K562 (cell line): ENCODE results near the gene SAMD3. TPM values are rescaled to one million over a fixed set of nuclear protein-coding genes. Genes with fewer than 3 reads are reported as not detected.

Source experiments
- ATAC-seq: fragments of 200-7000 bp; cut with Tn5 transposase; 3 replicates; pipeline ENCODE4 v1.9.1; 2020; ENCODE audit warnings: moderate library complexity
- BruUV-seq: library from RNA; stranded (reverse); fragments of 400-500 nt; replicated peaks from 2 replicates; lab custom pipeline; 2021; lab: Mats Ljungman, UMichigan
- CTCF ChIA-PET: fragments of 300-600 bp; formaldehyde crosslinking; extraction: SDS; loops from one replicate; lab custom pipeline; 2021; ENCODE audit warnings: low intra/inter-chr PET ratio; lab: Yijun Ruan, JAX
- POLR2A ChIA-PET: fragments of 300-600, 350-650 bp; sonication (Branson Sonifier 250); formaldehyde crosslinking; extraction: SDS; loops from one replicate; lab custom pipeline; 2021; ENCODE audit warnings: antibody characterized with exemption, inconsistent platforms; lab: Yijun Ruan, JAX
- DNase-seq, 4 experiments: peaks; one replicate each; pipeline versions ENCODE4 v3.0.0 to v3.0.0-alpha.2; 2011 to 2018; ENCODE audit warnings: low spot score in 3 of 4, mixed read lengths in 3 of 4; ENCODE audit errors: extremely low read depth in 1 of 4
- FAIRE-seq: peaks from 2 replicates; lab custom pipeline; 2011; peaks lifted over from hg19 to GRCh38; lab: Jason Lieb, UNC
- H2AFZ ChIP-seq: 2 replicates; pipeline ENCODE4 v1.6.0; 2011; ENCODE audit warnings: low read depth, low read length, control low read depth, inconsistent platforms
- H3K27ac ChIP-seq: fragments of 200-600 bp; 3 replicates; pipeline ENCODE4 v1.8.0; 2011; ENCODE audit warnings: low read depth, mild to moderate bottlenecking, control low read depth, inconsistent platforms, low read length, moderate library complexity, mixed read lengths; ENCODE audit errors: extremely low read depth
- H3K27me3 ChIP-seq, 2 experiments: fragments of 300-600 bp in 1 of 2; 2 replicates in 1 of 2; 3 replicates in 1 of 2; pipeline versions ENCODE4 v1.6.0 to v1.8.0; 2011; ENCODE audit warnings: inconsistent platforms in 2 of 2, low read length in 2 of 2, mild to moderate bottlenecking in 1 of 2, mixed read lengths in 1 of 2, moderate library complexity in 1 of 2; ENCODE audit not compliant: control insufficient read depth in 2 of 2, insufficient read depth in 2 of 2
- H3K36me3 ChIP-seq: fragments of 300-600 bp; 3 replicates; pipeline ENCODE4 v1.8.0; 2011; ENCODE audit warnings: mild to moderate bottlenecking, low read length, inconsistent platforms; ENCODE audit not compliant: control insufficient read depth, insufficient read depth
- H3K4me1 ChIP-seq, 2 experiments: fragments of 200-600 bp in 1 of 2; replicated peaks in 1 of 2; 2 replicates in 1 of 2; 3 replicates in 1 of 2; pipeline versions ENCODE4 v1.5.1 to v1.8.0; 2011; ENCODE audit warnings: inconsistent platforms in 2 of 2, low read length in 2 of 2, mild to moderate bottlenecking in 1 of 2, mixed read lengths in 1 of 2, moderate library complexity in 1 of 2; ENCODE audit not compliant: control insufficient read depth in 2 of 2, insufficient read depth in 2 of 2
- H3K4me2 ChIP-seq: 2 replicates; pipeline ENCODE4 v1.6.1; 2011; ENCODE audit warnings: low read length, control low read depth, inconsistent platforms, mixed read lengths; ENCODE audit not compliant: insufficient read depth
- H3K4me3 ChIP-seq: fragments of 200-600 bp; sonication (generic), shearing (Covaris generic); 2 replicates; pipeline ENCODE4 v1.5.1; 2016; ENCODE audit warnings: control low read depth, inconsistent platforms
- H3K79me2 ChIP-seq: fragments of 200-600 bp; 3 replicates; pipeline ENCODE4 v1.8.0; 2011; ENCODE audit warnings: low read length, inconsistent platforms; ENCODE audit not compliant: control insufficient read depth, insufficient read depth
- H3K9ac ChIP-seq, 2 experiments: 2 replicates each; pipeline versions ENCODE4 v1.6.0 to v1.6.1; 2011; ENCODE audit warnings: low read depth in 2 of 2, low read length in 2 of 2, control low read depth in 1 of 2, inconsistent platforms in 1 of 2, mild to moderate bottlenecking in 1 of 2, mixed read lengths in 1 of 2; ENCODE audit not compliant: insufficient read depth in 1 of 2
- H3K9me1 ChIP-seq: one replicate; pipeline ENCODE4 v1.6.0; 2011; ENCODE audit warnings: inconsistent platforms, mild to moderate bottlenecking, low read length, moderate library complexity; ENCODE audit not compliant: control insufficient read depth, insufficient read depth
- H3K9me3 ChIP-seq: replicated peaks from 2 replicates; pipeline ENCODE4 v1.5.1; 2011; ENCODE audit warnings: low read depth, low read length, inconsistent platforms; ENCODE audit not compliant: control insufficient read depth, insufficient read depth
- H4K20me1 ChIP-seq: replicated peaks from 2 replicates; pipeline ENCODE4 v1.6.1; 2011; ENCODE audit warnings: low read length, inconsistent platforms, mixed read lengths; ENCODE audit not compliant: control insufficient read depth, insufficient read depth
- ADNP ChIP-seq: fragments of 200-800 bp; sonication (Bioruptor generic); IDR thresholded peaks from 2 replicates; pipeline ENCODE4 v1.6.1; 2016; ENCODE audit warnings: missing genetic modification characterization, missing compliant biosample characterization
- HMBOX1 ChIP-seq: sonication (generic); IDR thresholded peaks from 2 replicates; pipeline ENCODE4 v1.6.1; 2016
- WGBS: fragments of 100-300 bp; shearing (Covaris generic); methylation state at CpG from one replicate; pipeline ENCODE4 v1.1.6; 2016; ENCODE audit warnings: low coverage, mixed read lengths; ENCODE audit not compliant: insufficient coverage; ENCODE audit errors: missing lambda C conversion rate; 5-methylcytosine and 5-hydroxymethylcytosine counted together
- in situ Hi-C: fragments of 300-500 bp; cut with MboI; formaldehyde crosslinking; loops from 4 replicates; pipeline ENCODE4 v1.15.0; 2018; ENCODE audit warnings: inconsistent platforms, mixed read lengths
- intact Hi-C: fragments of 100-400 bp; cut with micrococcal nuclease; formaldehyde crosslinking; loops from 2 replicates; pipeline ENCODE4 v1.14.2; 2022
- polyA plus RNA-seq, 8 experiments: library from polyadenylated mRNA; depleted of rRNA in 4 of 8; stranded (reverse) in 5 of 8; unstranded in 3 of 8; fragments of >200 nt; fragmentation: Nextera tagmentation in 2 of 8; fragmentation: Illumina TruSeq in 1 of 8; extraction: Ambion mirVana in 2 of 8; extraction: Trizol in 1 of 8; gene quantifications; 2 replicates each; pipeline versions ENCODE4 v1.2.1 to v1.2.3, GENCODE V29; 2011 to 2014; ENCODE audit warnings: inconsistent platforms in 1 of 8, missing spikeins in 1 of 8
- total RNA-seq, 7 experiments: library from RNA; depleted of rRNA in 6 of 7; stranded (reverse); fragments of >200 nt in 6 of 7; fragmentation: Illumina TruSeq in 2 of 7; extraction: Trizol in 2 of 7; gene quantifications; 2 replicates each; pipeline versions ENCODE4 v1.2.1 to v1.2.3, GENCODE V29; 2011 to 2021; ENCODE audit warnings: low replicate concordance in 1 of 7

The SAMD3 gene
- total and polyA plus RNA-seq, 9 of the 15 experiments (the other 6 are each of a cell fraction or from before 2014, with no cell fraction given), result 0.03 to 0.21 (median 0.18) TPM; not detected in 5

GRCh38 chr6:130215526-130215925 is 7.2 kb downstream of the SAMD3 start:
- POLR2A ChIA-PET, result interaction anchor here (1.4 kb wide), 1 partner anchor 11 kb away, joined by 4 read pairs; no protein-coding TSS in a partner anchor
- CTCF ChIA-PET, result no interaction called here

More at GRCh38 chr6:130215526-130215925, 7.2 kb downstream of the SAMD3 start:
- in situ Hi-C loops (no loop called here), intact Hi-C loops (no loop called here)
- Histone ChIP-seq H3K4me1 (peaks cover 0 to 5% of the 10 kb centered on the region in 2 experiments; a peak in 2 of 5 replicates), H3K79me2 (no peaks in the 10 kb centered on the region), H3K4me3 (no peak overlapping the region), H3K27me3 (no peaks in the 10 kb centered on the region), H3K9me1 (no peaks in the 10 kb centered on the region), H2AFZ (peak overlapping the region; percentile 1; the same call in 1 of the 2 replicates), H3K9me3 (no peaks in the 10 kb centered on the region), H3K36me3 (no peaks in the 10 kb centered on the region), H3K4me2 (no peak overlapping the region), H3K9ac (no peak overlapping the region), H3K27ac (no peak overlapping the region), H4K20me1 (no peaks in the 10 kb centered on the region)
- 0% methylated on average over 1 of the region's 1 CpG for WGBS
- no peak for FAIRE-seq
- no TSS peak for BruUV-seq
- DNase-seq, result no peak
- ATAC-seq, result peak; percentile 28; the same call in 2 of the 3 replicates
- TF ChIP-seq ADNP (tag) (no peak), HMBOX1 (peak; percentile 99)
